Heart right ventricle (tissue), 16 donors: ENCODE data around the gene EGR4. TPM values are rescaled to one million over a fixed set of nuclear protein-coding genes. Genes with fewer than 3 reads are reported as not detected.
A peak's percentile ranks its signal among the peaks of the same experiment; 100 is the strongest.

Experiments
- ATAC-seq, 8 donors: fragments of 200-7000 bp; cut with Tn5 transposase; one replicate each; pipeline ENCODE4 v1.9.1; 2020; ENCODE audit warnings: mild to moderate bottlenecking in 8 of 8, moderate library complexity in 8 of 8, moderate number of reproducible peaks in 1 of 8
- DNase-seq, 2 donors: peaks; one replicate each; pipeline ENCODE4 v3.0.0-alpha.2; 2020
- H3K27ac ChIP-seq, 10 donors: fragments of 200-600 bp; sonication (generic) in 2 of 10; one replicate each; pipeline versions ENCODE4 v1.5.0 to v1.8.0; 2020 to 2022; ENCODE audit warnings: mild to moderate bottlenecking in 3 of 10
- H3K27me3 ChIP-seq, 7 donors: fragments of 200-600 bp; one replicate each; pipeline ENCODE4 v1.8.0; 2021 to 2022; ENCODE audit warnings: mild to moderate bottlenecking in 2 of 7
- H3K36me3 ChIP-seq, 9 donors: fragments of 200-600 bp; sonication (generic) in 1 of 9; one replicate each; pipeline versions ENCODE4 v1.5.0 to v1.8.0; 2020 to 2022; ENCODE audit warnings: mild to moderate bottlenecking in 2 of 9
- H3K4me1 ChIP-seq, 9 donors: fragments of 200-600 bp; sonication (generic) in 1 of 9; one replicate each; pipeline versions ENCODE4 v1.5.0 to v1.8.0; 2020 to 2022; ENCODE audit warnings: mild to moderate bottlenecking in 4 of 9
- H3K4me3 ChIP-seq, 10 donors: fragments of 200-600 bp; sonication (generic) in 2 of 10; one replicate each; pipeline versions ENCODE4 v1.5.0 to v1.8.0; 2020 to 2022; ENCODE audit warnings: mild to moderate bottlenecking in 7 of 10, moderate library complexity in 2 of 10
- H3K9me3 ChIP-seq, 11 donors: fragments of 200-600 bp in 10 of 11; sonication (generic) in 2 of 11; one replicate each; pipeline versions ENCODE4 v1.5.0 to v1.8.0; 2013 to 2022; ENCODE audit warnings: mild to moderate bottlenecking in 2 of 11, control low read depth in 1 of 11, moderate library complexity in 1 of 11
- WGBS, 2 donors: extraction: QIAGEN DNeasy Blood & Tissue Kit; methylation state at CpG; one replicate each; pipeline ENCODE4 v1.1.7; 2013; ENCODE audit warnings: inconsistent platforms in 1 of 2; 5-methylcytosine and 5-hydroxymethylcytosine counted together
- intact Hi-C, 10 donors: fragments of 100-400 bp; cut with DNase I; formaldehyde crosslinking; loops; one replicate each; pipeline versions ENCODE4 v1.11.1 to v1.14.2; 2022
- polyA plus RNA-seq, 2 donors: library from polyadenylated mRNA; stranded (reverse); fragments of 200-250 nt; gene quantifications; one replicate each; pipeline ENCODE4 v1.2.3, GENCODE V29; 2013
- total RNA-seq, 10 donors: library from RNA; stranded (reverse); fragmentation: NEBNext Ultra II Directional in 3 of 10; extraction: Animal tissue kit (Norgen Biotek cat#: 25700) in 3 of 10; gene quantifications; one replicate each; pipeline versions ENCODE4 v1.2.1 to v1.2.4, GENCODE V29; 2021 to 2023
- TF ChIP-seq, protein P1 (sequence below), 9 donors: fragments of 200-600 bp; sonication (generic) in 2 of 9; IDR thresholded peaks; one replicate each; pipeline versions ENCODE4 v1.5.0 to v1.8.0; 2021 to 2022; ENCODE audit warnings: antibody characterized with exemption in 9 of 9, mild to moderate bottlenecking in 5 of 9, moderate library complexity in 1 of 9
- donor health status: Arrhythmogenic right ventricular cardiomyopathy.
- donor health status: ischemic (EF 13 %, LVEDD 7.1; RV severe dilation, severe dysfunction).
- donor health status: healthy with polysubstance abuse.
- donor health status: DM: no; HTN: yes; CAD: no.
- donor health status: DM: no; HTN: no; CAD: no.
- donor health status: ischemic (EF 25% LVEDD 6.9; RV normal size, moderate dysfunction).
- donor health status: ischemic (EF 25% LVEDD 5.7; RV mildly dilated, moderate dysfunction).
- donor health status: healthy.
- donor health status: DM: yes; HTN: yes; CAD: no.
- donor health status: Ischemic cardiomyopathy.
- donor health status: ischemic (EF 35%, LVEDD 5.7; RV mildly dilated, moderate dysfunction).
- donor health status: nonischemic (EF 11% LVEDD 7.7; RV severe dilation, severe dysfunction).
- donor health status: DM: yes; HTN: yes; CAD: no.
- donor health status: PGD.
- donor health status: ischemic (EF 29% LVEDD 5.4; RV normal size, mild dysfunction).
- donor health status: nonischemic (EF 23%, LVEDD 6.1; RV moderate dilation, normal function).

The EGR4 gene
- total and polyA plus RNA-seq, 12 donors = 0.36 TPM; not detected in 11

- Histone ChIP-seq H3K4me3 (no peak overlapping the region), H3K9me3 (peaks cover 0 to 3% (median 0%) of the 10 kb centered on the region in 11 donors), H3K27me3 (peaks cover 31 to 98% (median 89%) of the 10 kb centered on the region in 7 donors), H3K27ac (no peak overlapping the region), H3K4me1 (peaks cover 4 to 31% (median 19%) of the 10 kb centered on the region in 9 donors), H3K36me3 (no peaks in the 10 kb centered on the region)
- intact Hi-C loops = no loop called here
- DNase-seq (no peak), ATAC-seq (no peak)
- 90 to 92% methylated on average over 2 of the region's 2 CpGs for WGBS, 2 donors
- TF ChIP-seq, protein P1, sequence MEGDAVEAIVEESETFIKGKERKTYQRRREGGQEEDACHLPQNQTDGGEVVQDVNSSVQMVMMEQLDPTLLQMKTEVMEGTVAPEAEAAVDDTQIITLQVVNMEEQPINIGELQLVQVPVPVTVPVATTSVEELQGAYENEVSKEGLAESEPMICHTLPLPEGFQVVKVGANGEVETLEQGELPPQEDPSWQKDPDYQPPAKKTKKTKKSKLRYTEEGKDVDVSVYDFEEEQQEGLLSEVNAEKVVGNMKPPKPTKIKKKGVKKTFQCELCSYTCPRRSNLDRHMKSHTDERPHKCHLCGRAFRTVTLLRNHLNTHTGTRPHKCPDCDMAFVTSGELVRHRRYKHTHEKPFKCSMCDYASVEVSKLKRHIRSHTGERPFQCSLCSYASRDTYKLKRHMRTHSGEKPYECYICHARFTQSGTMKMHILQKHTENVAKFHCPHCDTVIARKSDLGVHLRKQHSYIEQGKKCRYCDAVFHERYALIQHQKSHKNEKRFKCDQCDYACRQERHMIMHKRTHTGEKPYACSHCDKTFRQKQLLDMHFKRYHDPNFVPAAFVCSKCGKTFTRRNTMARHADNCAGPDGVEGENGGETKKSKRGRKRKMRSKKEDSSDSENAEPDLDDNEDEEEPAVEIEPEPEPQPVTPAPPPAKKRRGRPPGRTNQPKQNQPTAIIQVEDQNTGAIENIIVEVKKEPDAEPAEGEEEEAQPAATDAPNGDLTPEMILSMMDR (IDR thresholded peaks at IDR 0.05) = no peak
Measured at GRCh38 chr2:73294239-73294638, 891 bp upstream of the EGR4 start.

- WGBS, 2 donors = 3% methylated on average over 57 to 64 of the region's 64 CpGs
- intact Hi-C loops = no loop called here
- ATAC-seq (peak in 1 of 8 donors; percentile 15), DNase-seq (peak in 1 of 2 donors; percentile 9)
- Histone ChIP-seq H3K27me3 (peaks cover 31 to 100% (median 95%) of the 10 kb centered on the region in 7 donors), H3K36me3 (no peaks in the 10 kb centered on the region), H3K9me3 (peaks cover 0 to 3% (median 0%) of the 10 kb centered on the region in 11 donors), H3K4me3 (peak overlapping the region; percentile 1 to 57 (median 44)), H3K4me1 (peaks cover 4 to 31% (median 19%) of the 10 kb centered on the region in 9 donors), H3K27ac (no peak overlapping the region)
- TF ChIP-seq, protein P1 (IDR thresholded peaks at IDR 0.05) = no peak
Measured at GRCh38 chr2:73292906-73293533, 328 bp downstream of the EGR4 start.

DNA sequence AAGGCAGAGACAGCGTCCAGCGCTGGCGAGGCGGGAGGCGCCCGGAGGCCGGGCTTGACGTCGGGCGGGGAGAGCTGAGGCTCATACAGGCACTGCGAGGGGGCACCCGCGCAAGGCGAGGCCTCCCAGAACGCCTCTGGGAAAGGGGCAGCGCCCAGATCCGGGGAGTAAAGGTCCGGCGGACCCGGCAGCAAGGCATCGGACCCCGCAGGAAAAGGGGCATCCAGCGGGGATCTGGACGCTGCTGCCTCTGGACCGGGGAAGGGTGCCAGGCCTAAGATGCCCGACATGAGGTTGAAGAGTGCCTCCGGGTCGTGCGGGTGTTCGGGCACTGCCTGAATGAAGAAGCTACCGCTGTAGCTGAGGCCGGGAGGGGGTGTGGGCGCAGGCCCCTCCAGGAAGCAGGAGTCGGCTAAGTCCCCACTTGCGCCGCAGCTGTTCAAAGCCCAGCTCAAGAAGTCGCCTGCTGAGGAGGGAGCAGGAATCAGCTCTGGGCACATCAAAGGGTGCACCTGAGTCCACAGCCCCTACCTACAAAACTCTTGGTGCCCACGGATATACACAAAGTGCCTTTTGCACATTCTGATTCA, 937 bp downstream of the EGR4 start:
- peaks cover 4 to 31% (median 19%) of the 10 kb centered on the region in 9 donors for H3K4me1 ChIP-seq
- peak overlapping the region in 1 of 10 donors; percentile 35 for H3K4me3 ChIP-seq
- DNase-seq (no peak), ATAC-seq (peak in 1 of 8 donors; percentile 28)
- intact Hi-C loops = no loop called here
- TF ChIP-seq, protein P1 (IDR thresholded peaks at IDR 0.05) = no peak
- H3K36me3 ChIP-seq = no peaks in the 10 kb centered on the region
- H3K27ac ChIP-seq = no peak overlapping the region
- peaks cover 31 to 100% (median 97%) of the 10 kb centered on the region in 7 donors for H3K27me3 ChIP-seq
- WGBS, 2 donors = 5 to 6% methylated on average over 38 of the region's 38 CpGs
- H3K9me3 ChIP-seq = peaks cover 0 to 3% (median 0%) of the 10 kb centered on the region in 11 donors

- 0 to 2% methylated on average over 82 of the region's 82 CpGs for WGBS, 2 donors
- peaks cover 35 to 100% (median 96%) of the 10 kb centered on the region in 7 donors for H3K27me3 ChIP-seq
- H3K4me3 ChIP-seq = peak overlapping the region in 6 of 10 donors; percentile 7 to 35 (median 30)
- peaks cover 4 to 31% (median 19%) of the 10 kb centered on the region in 9 donors for H3K4me1 ChIP-seq
- intact Hi-C loops = no loop called here
- DNase-seq (peak in 1 of 2 donors; percentile 11), ATAC-seq (peak in 3 of 8 donors; percentile 8 to 32 (median 10))
- H3K9me3 ChIP-seq = peaks cover 0 to 3% (median 0%) of the 10 kb centered on the region in 11 donors
- H3K27ac ChIP-seq = no peak overlapping the region
- no peaks in the 10 kb centered on the region for H3K36me3 ChIP-seq
- TF ChIP-seq, protein P1 (IDR thresholded peaks at IDR 0.05) = no peak
Measured at GRCh38 chr2:73291461-73292315, 1.7 kb downstream of the EGR4 start.
